ENCODE data around the gene CLEC18A.
"Not testable (repeated sequence)": the region's sequence is repeated elsewhere in the genome, so short reads cannot be mapped to it uniquely, and the experiment has no call there.

CLEC18A gene

DNA sequence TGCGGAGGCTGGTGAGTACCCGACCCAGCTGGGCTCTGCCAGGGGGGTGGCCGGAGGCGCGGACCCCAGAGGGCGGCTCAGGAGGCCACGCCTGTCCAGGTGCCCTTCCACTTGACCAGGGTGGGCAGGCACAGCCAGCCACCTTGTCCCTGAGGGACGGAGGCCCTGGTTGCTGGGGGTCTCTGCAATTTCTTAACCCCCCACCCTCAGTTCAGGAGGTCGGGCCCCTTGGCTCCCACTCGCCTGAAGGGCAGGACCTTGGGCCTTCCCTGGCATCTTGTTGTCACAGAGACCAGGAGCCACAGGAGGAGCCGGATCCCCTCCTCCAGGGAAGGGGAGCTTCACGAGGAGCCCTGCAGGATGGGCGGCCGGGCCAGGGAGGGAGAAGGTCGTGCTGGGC, 982 bp downstream of the CLEC18A start:
- DNase-seq (ENCODE audit: low read depth): not testable (repeated sequence)

DNA sequence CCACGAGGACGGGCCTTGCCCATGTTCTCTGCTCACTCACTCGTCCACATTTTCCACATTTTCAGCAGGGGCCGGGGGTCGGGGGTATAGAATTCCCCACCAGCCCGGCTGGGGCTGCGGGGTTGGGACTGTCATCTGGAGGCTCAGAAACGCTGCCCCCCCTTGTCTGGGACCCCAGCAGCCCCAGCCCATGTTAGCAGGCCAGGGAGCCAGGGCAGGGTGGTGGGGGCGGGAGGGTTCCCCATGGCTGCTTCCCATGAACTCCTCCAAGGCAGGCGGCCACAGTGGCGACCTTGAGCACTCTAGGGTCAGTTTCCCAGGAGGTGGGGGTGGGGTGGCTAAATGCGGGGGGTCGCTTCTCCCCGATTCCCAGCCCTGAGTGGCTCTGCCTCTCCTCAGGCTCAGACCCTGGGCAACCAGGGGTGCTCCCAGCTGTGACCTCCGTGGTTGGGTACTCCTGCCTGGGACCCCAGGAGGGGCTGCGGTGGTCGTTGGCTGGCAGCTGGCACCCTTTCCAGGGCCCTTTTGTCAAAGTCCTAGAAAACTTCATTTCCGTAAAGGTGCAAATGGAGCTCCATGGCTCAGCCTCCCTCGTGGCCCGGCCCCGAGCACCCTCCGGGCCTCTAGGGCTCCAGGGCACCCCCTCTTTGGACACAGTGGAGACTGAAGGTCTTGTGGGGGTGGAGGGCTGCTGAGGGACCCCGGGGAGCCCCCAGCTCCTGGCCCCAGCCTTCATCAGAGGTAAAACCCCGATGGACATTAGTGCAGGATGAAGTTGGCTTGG, 1.6 kb downstream of the CLEC18A start:
- not testable (repeated sequence) for DNase-seq (ENCODE audit: low read depth)

DNA sequence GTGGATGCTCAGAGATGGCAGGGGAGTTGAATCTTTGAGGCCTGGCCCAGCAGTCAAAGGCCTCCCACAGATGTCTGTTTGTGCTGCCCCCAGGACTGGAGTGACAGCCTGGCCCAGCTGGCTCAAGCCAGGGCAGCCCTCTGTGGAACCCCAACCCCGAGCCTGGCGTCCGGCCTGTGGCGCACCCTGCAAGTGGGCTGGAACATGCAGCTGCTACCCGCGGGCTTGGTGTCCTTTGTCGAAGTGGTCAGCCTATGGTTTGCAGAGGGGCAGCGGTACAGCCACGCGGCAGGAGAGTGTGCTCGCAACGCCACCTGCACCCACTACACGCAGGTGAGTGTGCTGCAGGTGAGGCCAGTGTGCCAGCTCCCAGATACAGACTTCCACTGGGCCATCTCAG, 3.1 kb downstream of the CLEC18A start:
- not testable (repeated sequence) for DNase-seq (ENCODE audit: low read depth)

DNA sequence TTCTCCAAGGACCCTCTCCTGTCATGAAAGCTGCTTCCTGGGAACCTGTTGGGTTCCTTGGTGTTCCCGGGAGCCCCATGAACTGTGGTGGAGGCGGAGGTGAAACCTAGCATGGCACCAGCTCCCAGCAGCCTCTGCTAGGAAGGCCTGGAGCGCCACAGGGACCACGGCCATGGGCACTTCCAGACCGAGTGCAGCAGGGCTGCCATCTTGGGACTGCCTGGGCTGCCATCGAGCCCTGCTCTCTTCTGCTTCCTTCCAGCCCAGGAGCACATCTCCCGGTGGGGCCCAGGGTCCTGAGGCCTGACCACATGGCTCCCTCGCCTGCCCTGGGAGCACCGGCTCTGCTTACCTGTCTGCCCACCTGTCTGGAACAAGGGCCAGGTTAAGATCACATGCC, 12.2 kb downstream of the CLEC18A start:
- DNase-seq (ENCODE audit: low read depth): not testable (repeated sequence)

DNA sequence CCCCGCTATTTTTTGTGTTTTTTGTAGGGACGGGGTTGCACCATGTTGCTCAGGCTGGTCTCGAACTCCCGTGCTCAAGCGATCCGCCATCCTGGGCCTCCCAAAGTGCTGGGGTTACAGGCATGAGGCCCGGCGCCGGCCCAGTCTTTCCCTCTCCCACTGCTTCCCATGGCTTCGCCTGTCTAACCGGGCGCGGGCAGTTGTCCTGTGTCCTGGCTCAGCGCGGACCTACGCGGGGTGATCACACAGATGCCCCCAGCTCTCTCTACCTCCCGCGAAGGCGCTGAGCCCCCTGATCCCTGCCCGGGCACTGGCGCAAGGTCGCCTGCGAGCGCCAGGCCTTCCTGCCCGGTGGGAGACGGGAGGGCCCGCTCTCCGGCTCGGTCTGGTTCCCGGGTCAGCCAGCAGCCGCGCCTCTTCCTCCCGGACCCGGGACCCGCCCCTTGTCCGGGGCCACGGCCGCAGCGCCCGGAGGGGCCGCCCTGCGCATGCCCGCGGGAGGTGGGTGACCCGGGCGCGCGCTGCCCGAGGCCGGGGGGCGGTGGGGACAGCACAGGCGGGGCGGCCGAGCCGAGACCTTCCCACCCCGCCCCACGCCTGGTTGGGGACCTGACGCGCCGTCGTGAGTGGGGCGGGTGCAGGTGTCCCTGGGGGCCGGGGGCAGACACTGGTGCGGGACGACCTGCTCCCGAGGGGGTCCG, 14.0 kb downstream of the CLEC18A start:
- not testable (repeated sequence) for DNase-seq (ENCODE audit: low read depth)

DNA sequence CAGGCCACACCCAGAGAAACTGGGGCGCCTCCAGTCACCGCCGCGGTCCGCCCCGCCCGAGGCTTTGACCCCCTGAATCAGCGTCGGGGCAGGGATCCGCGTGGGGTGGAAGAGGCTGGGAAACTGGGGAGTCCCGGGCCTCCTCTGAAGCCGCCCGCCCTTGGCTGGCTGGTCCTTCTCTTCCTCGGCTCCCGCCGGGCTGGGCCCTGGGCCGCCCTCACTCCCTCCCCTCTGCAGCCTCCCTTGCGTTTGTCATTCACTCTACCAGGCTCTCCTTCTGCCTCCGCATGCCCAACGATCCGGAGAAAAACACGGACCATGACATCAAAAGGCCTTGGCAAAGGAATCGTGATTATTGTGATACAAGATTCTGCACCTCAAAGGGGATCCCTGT, 14.5 kb downstream of the CLEC18A start:
- DNase-seq (ENCODE audit: low read depth): not testable (repeated sequence)

DNA sequence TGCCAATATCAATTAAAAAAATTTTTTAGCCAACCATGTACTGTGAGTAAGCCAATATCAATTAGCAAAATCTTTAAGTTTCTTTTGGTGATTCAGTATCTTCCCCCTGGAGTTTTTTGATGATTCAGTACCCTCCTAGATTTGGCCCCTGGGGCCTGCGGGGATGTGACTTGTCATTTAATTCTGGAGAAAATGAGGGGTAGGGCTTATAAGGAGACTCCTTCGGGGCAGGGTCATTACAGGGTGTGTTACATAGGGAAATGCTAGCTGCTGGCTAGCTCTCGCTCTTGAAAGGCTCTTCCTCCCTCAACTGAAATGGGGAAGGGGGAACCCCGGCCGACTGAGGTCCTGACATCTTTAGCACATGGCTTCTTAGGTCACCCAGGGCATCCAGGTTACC, 16.6 kb downstream of the CLEC18A start:
- not testable (repeated sequence) for DNase-seq (ENCODE audit: low read depth)

DNA sequence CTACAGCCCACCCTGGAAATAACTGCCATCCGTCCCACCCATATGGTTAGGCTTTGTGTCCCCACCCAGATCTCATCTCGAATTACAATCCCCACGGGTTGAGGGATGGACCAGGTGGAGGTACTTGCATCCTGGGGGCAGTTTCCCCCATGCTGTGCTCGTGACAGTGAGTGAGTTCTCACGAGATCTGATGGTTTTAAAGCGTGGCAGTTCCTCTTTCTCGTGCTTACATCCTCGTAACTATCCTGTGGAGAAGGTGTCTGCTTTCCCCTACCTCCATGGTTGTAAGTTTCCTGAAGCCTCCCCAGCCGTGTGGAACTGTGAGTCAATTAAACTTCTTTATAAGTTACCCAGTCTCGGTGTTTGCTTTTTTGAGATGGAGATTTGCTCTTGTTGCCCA, 17.0 kb downstream of the CLEC18A start:
- not testable (repeated sequence) for DNase-seq (ENCODE audit: low read depth)

DNA sequence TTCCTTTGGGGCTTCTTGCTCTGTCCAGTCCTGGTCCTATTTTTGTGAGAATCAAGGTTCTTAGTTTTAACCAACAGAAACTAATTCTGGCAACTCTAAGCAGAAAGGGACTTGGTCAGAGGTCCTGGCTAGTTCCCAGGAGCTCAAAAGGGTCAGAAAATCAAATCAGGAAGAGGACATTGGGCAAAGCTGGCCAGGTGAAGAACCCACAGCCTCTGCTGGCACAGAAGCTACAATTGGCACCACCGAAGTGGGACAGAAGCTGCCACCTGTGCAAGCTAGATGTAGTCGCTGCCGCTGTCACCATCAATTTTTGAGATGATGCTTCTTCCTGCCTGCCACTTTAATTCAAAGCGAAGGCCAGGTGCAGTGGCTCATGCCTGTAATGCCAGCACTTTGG, 18.5 kb downstream of the CLEC18A start:
- DNase-seq (ENCODE audit: low read depth): not testable (repeated sequence)

DNA sequence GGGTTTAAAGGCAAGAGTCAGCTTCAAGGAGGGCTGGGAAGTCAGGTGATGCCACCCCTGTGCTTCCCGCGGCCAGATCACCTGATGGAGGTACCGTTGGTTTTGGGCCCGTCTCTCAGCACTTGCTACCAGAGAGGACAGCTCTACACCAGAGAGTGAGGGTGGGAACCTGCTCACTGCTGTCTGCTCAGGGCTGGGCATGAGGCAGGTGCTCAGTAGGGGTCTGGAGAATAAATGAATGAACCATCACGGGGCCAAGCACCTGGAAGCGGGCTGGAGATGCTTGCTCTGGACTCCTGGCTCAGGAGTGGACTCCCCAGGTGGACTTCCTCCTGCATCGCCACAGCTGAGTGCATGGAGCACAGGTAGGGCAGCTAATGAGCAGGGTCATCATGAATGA, 21.0 kb downstream of the CLEC18A start:
- DNase-seq (ENCODE audit: low read depth): not testable (repeated sequence)

DNA sequence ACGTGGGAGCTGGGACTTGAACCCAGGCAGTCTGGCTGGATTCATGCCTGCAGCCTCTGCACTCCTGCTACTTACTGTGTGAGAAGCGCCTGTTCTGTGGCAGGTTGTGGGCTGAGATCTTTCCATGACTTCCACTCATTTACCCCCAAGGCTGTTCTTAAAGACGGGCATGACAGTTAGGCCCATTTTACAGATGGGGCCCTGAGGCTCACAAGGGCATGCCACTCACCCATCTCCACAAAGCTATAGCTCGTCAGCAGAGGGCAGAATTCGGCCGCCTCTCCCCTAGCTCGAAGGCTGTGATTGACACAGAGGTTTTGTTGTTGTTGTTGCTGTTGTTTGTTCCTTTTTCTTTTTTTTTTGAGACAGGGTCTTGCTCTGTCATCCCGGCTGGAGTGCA, 21.8 kb downstream of the CLEC18A start:
- DNase-seq (ENCODE audit: low read depth): not testable (repeated sequence)

DNA sequence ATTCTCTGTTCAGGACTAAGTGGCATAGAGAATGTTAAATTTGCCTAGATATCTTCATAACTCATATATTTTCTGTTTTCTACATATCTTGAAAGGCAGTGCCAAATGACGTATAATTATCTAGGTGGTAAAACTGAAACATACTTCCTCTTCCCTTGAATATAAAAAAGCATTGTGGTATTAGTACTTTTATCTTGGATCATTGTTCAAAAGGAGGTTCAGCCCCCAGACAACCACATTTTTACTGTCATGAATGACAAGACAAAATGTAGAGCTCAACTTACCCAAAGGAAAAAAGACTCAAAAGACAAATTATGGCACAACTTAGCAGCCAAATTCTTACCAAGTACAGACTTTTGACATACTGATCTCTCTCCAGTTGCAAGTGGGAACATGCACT, 34.1 kb downstream of the CLEC18A start:
- not testable (repeated sequence) for DNase-seq (ENCODE audit: low read depth)

DNA sequence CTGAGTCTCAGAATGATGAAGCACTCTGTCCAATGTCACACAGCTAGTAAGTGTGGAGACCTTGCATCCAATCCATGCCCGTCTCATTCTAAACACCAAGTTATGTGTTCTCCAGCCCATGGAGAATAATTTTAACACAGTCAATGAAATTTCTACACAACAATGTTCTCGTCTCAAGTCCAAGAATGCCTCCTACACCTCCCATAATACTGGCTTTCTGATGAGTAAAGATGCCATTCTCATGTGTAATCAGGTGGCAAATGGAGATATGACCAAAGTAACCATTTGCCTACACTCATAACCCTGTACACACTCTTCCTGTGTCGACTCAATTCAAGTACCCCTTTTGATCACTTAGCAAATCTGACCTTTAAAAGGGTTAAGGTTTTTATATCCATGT, 46.8 kb downstream of the CLEC18A start:
- peak; percentile 33 for DNase-seq (ENCODE audit: low read depth)

DNA sequence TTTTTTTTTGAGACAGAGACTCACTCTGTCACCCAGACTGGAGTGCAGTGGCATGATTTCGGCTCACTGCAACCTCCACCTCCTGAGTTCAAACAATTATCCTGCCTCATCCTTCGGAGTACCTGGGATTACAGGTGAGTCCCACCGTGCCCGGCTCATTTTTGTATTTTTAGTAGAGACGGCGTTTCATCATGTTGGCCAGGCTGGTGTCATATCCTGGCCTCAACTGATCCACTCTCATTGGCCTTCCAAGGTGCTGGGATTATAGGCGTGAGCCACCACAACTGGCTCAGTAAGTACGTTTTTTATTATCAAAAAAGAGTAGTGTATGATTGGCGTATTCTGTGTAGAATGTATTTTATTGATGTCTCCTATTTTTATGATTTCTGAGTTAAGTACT, 48.7 kb downstream of the CLEC18A start:
- not testable (repeated sequence) for DNase-seq (ENCODE audit: low read depth)

DNA sequence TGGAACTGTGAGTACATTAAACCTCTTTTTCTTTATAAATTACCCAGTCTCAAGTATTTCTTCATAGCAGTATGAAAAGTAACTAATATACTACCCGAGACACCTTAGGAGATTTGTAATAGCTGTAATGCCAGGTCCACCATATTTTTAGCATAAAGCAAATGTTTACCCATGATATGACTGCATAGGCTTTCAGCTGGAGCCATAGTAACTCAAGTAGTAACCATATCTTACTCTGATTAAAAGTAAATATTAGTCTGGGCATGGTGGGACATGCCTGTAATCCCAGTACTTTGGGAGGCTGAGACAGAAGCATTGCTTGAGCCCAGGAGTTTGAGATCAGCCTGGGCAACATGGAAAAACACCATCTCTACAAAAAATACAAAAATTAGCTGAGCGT, 52.4 kb downstream of the CLEC18A start:
- DNase-seq (ENCODE audit: low read depth): not testable (repeated sequence)

DNA sequence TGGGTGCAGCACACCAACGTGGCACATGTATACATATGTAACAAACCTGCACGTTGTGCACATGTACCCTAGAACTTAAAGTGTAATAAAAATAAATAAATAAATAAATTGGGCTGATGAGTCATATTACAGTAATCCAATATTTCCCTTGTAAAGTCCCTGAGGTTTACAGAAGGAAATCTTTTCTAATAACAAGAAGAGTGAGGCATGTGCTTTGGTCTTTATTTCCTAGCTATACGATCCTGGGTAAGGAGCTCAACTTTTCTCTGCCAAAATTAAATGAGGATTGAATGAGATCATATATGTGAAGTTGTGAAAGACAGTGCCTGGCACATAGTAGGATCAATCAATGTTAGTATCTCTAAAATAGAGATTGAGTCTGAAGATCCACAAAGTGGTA, 57.5 kb downstream of the CLEC18A start:
- not testable (repeated sequence) for DNase-seq (ENCODE audit: low read depth)

DNA sequence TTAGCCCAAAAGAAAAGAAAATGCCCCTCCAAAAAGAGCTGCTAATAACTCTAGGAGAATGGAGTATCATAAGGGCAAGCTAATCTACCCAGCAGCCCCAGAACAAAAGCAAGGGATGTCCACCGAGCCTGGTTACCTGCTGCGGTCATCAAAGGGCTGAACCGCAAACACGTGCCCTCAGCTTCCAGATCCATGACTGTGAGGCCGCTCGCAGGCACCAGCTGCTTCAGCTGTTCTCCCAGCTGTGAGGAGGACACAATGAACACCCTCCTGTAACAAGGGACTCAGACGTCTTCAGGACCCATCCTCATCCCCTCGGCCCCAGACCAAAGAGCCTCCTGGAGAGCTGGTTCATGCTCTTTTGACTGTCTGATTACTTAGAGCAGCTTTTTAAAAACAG, 59.5 kb downstream of the CLEC18A start:
- not testable (repeated sequence) for DNase-seq (ENCODE audit: low read depth)

DNA sequence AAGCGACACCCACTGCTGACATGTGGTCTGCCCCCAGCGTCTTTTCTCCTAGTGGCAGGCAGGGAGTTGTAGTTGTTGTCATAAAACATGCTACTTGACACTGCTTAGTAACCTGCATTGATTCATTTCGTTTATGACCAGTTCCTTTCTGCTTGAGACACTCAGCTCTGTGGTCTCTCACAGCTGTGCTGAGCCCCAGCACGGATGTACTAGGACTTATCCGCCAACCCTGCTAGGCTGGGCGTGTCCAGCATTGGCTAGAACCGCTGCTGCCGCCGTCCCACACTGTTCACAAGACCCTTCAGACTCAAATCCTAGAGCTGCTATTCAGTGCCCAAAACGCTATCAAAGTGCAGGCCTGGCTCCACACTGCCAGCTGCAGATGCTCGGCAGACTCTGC, 60.0 kb downstream of the CLEC18A start:
- DNase-seq (ENCODE audit: low read depth): not testable (repeated sequence)

DNA sequence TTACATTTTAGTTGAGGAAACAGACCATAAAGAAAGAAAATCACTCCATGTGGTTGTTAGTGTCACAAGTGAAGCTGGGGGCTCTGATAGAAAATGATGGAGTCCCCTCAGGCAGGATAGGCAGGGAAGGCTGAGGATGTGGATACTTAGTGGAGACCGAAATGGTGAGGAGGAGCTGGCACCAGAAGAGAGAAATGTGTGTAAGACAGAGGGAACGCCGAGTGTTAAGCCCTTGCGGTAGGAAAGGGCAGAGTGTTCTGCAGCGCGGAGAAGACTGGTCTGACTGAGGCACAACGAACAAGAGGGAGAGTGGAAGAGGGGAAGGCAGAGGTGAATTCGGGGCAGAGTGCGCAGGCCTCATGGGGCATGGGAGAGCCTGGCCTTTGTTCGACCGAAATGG, 61.2 kb downstream of the CLEC18A start:
- DNase-seq (ENCODE audit: low read depth): not testable (repeated sequence)

DNA sequence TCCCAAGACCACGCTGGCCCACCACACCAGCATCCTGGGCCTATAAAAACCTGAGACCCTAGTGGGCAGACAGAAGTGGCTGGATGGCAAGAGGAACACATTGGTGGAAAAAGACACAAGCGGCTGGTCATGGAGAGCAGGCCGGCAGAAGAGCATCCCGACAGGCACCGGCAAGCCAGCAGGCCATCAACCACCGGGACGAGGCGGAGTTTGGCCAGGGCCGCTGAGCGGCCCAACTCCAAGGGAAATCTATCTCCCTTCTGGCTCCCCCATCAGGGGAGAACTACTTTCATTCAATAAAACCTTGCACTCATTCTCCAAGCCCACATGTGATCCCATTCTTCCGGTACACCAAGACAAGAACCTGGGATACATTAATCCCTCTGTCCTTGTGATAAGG, 61.8 kb downstream of the CLEC18A start:
- DNase-seq (ENCODE audit: low read depth): not testable (repeated sequence)

Measured in HS-27A (cell line).